HCT116 (cell line): ENCODE results near the gene NEURL1B. TPM values are rescaled to one million over a fixed set of nuclear protein-coding genes. Genes with fewer than 3 reads are reported as not detected.

Source experiments
- ATAC-seq: fragments of 200-7000 bp; cut with Tn5 transposase; 2 replicates; pipeline ENCODE4 v1.9.1; 2020; ENCODE audit warnings: mild to moderate bottlenecking, moderate library complexity
- BruUV-seq: library from RNA; stranded (reverse); fragments of 400-500 nt; replicated peaks from 2 replicates; lab custom pipeline; 2021; lab: Mats Ljungman, UMichigan
- CTCF ChIA-PET: fragments of 300-600 bp; sonication (Branson Sonifier 250); formaldehyde crosslinking; loops from one replicate; lab custom pipeline; 2021; ENCODE audit warnings: antibody characterized with exemption; lab: Charles Lee
- POLR2A ChIA-PET: fragments of 300-600, 350-600 bp; sonication (Branson Sonifier 250); formaldehyde crosslinking; loops from one replicate; lab custom pipeline; 2021; ENCODE audit warnings: antibody characterized with exemption; lab: Charles Lee
- RAD21 ChIA-PET, 2 experiments: fragments of 300-600 bp; sonication (Branson Sonifier 250); formaldehyde crosslinking; loops; one replicate each; lab custom pipeline; 2023; ENCODE audit warnings: low total read pairs in 2 of 2; ENCODE audit not compliant: uncharacterized antibody in 2 of 2, unreplicated experiment in 2 of 2, low non-redundant PET in 1 of 2; lab: Charles Lee
- DNase-seq: peaks from one replicate; pipeline ENCODE4 v3.0.0-alpha.2; 2010; ENCODE audit warnings: low read depth, low spot score
- H2AFZ ChIP-seq: fragments of 200-600 bp; shearing (Covaris generic), sonication (generic); 2 replicates; pipeline ENCODE4 v1.6.1; 2017; ENCODE audit warnings: low read depth, mixed run types, mixed read lengths, antibody characterized with exemption, low read length; ENCODE audit not compliant: poor library complexity, severe bottlenecking
- H3K27ac ChIP-seq: 2 replicates; pipeline ENCODE4 v1.5.1; 2012; ENCODE audit warnings: low read depth, low read length
- H3K27me3 ChIP-seq: fragments of 200-600 bp; sonication (generic); 2 replicates; pipeline ENCODE4 v1.6.1; 2016; ENCODE audit warnings: mixed run types, low read length, mixed read lengths; ENCODE audit not compliant: insufficient read depth
- H3K36me3 ChIP-seq, 2 experiments: fragments of 200-500 bp in 1 of 2; fragments of 200-600 bp in 1 of 2; sonication (Bioruptor generic) in 1 of 2; sonication (generic) in 1 of 2; 2 replicates each; pipeline versions ENCODE4 v1.5.1 to v1.6.1; 2014 to 2016; ENCODE audit warnings: low read length in 2 of 2, inconsistent platforms in 1 of 2, mixed read lengths in 1 of 2, mixed run types in 1 of 2; ENCODE audit not compliant: insufficient read depth in 2 of 2, control insufficient read depth in 1 of 2
- H3K4me1 ChIP-seq, 2 experiments: fragments of 200-600 bp in 1 of 2; sonication (generic) in 1 of 2; 2 replicates each; pipeline versions ENCODE4 v1.5.1 to v1.6.1; 2012 to 2017; ENCODE audit warnings: low read length in 2 of 2, inconsistent platforms in 1 of 2, mild to moderate bottlenecking in 1 of 2, mixed read lengths in 1 of 2, mixed run types in 1 of 2, moderate library complexity in 1 of 2; ENCODE audit not compliant: insufficient read depth in 2 of 2, control insufficient read depth in 1 of 2
- H3K4me2 ChIP-seq: fragments of 200-600 bp; sonication (generic); 2 replicates; pipeline ENCODE4 v1.6.1; 2017; ENCODE audit warnings: mixed run types, low read length, mixed read lengths
- H3K4me3 ChIP-seq, 2 experiments: fragments of 200-600 bp in 1 of 2; sonication (generic) in 1 of 2; replicated peaks in 1 of 2; 2 replicates each; pipeline ENCODE4 v1.5.1; 2011 to 2016; ENCODE audit warnings: low read length in 2 of 2, control low read depth in 1 of 2, low read depth in 1 of 2, mild to moderate bottlenecking in 1 of 2, mixed read lengths in 1 of 2, mixed run types in 1 of 2
- H3K79me2 ChIP-seq: fragments of 200-600 bp; sonication (generic); 2 replicates; pipeline ENCODE4 v1.6.1; 2017; ENCODE audit warnings: mild to moderate bottlenecking, mixed run types, low read length, moderate library complexity, mixed read lengths; ENCODE audit not compliant: insufficient read depth
- H3K9ac ChIP-seq: fragments of 200-600 bp; sonication (generic); 2 replicates; pipeline ENCODE4 v1.6.1; 2016; ENCODE audit warnings: low read length, mixed read lengths
- H3K9me2 ChIP-seq: fragments of 200-600 bp; sonication (generic), shearing (Covaris generic); 2 replicates; pipeline ENCODE4 v1.6.1; 2017; ENCODE audit warnings: mixed run types, mild to moderate bottlenecking, moderate library complexity; ENCODE audit not compliant: insufficient read depth
- H3K9me3 ChIP-seq, 2 experiments: fragments of 200-500 bp in 1 of 2; fragments of 200-600 bp in 1 of 2; sonication (Bioruptor generic) in 1 of 2; sonication (generic) in 1 of 2; 2 replicates each; pipeline ENCODE4 v1.6.1; 2014 to 2017; ENCODE audit warnings: low read length in 2 of 2, mixed read lengths in 2 of 2, inconsistent platforms in 1 of 2, low read depth in 1 of 2, mild to moderate bottlenecking in 1 of 2, mixed run types in 1 of 2, moderate library complexity in 1 of 2; ENCODE audit not compliant: control insufficient read depth in 1 of 2, insufficient read depth in 1 of 2
- H4K20me1 ChIP-seq: fragments of 200-600 bp; sonication (generic), shearing (Covaris generic); 2 replicates; pipeline ENCODE4 v1.6.1; 2017; ENCODE audit warnings: mixed run types, mild to moderate bottlenecking, moderate library complexity; ENCODE audit not compliant: insufficient read depth
- ATF3 ChIP-seq: IDR thresholded peaks from 2 replicates; pipeline ENCODE4 v1.6.1; 2012
- EGR1 ChIP-seq: IDR thresholded peaks from 2 replicates; pipeline ENCODE4 v1.6.1; 2012; ENCODE audit warnings: low read depth
- ELF1 ChIP-seq: IDR thresholded peaks from 2 replicates; pipeline ENCODE4 v1.6.1; 2012; ENCODE audit warnings: low read depth, borderline replicate concordance
- EZH2 ChIP-seq: fragments of 200-600 bp; sonication (generic); IDR thresholded peaks from 2 replicates; pipeline ENCODE4 v1.6.1; 2017; ENCODE audit warnings: antibody characterized with exemption, mixed run types
- JUND ChIP-seq: IDR thresholded peaks from 2 replicates; pipeline ENCODE4 v1.6.1; 2012
- RAD21 ChIP-seq: IDR thresholded peaks from 2 replicates; pipeline ENCODE4 v1.6.1; 2012; ENCODE audit warnings: low read depth, mild to moderate bottlenecking
- REST ChIP-seq: IDR thresholded peaks from 2 replicates; pipeline ENCODE4 v1.6.1; 2012; ENCODE audit warnings: low read depth
- SIN3A ChIP-seq: IDR thresholded peaks from 2 replicates; pipeline ENCODE4 v1.6.1; 2012; ENCODE audit warnings: low read depth
- SP1 ChIP-seq: IDR thresholded peaks from 2 replicates; pipeline ENCODE4 v1.6.1; 2012; ENCODE audit warnings: low read depth
- SRF ChIP-seq: IDR thresholded peaks from 2 replicates; pipeline ENCODE4 v1.6.1; 2012; ENCODE audit warnings: low read depth
- ZBTB33 ChIP-seq: IDR thresholded peaks from 2 replicates; pipeline ENCODE4 v1.6.1; 2011; ENCODE audit warnings: mild to moderate bottlenecking, low read length, moderate library complexity; ENCODE audit not compliant: insufficient replicate concordance; ENCODE audit errors: extremely low read depth
- ZFX ChIP-seq: fragments of 450-650 bp; IDR thresholded peaks from 2 replicates; pipeline ENCODE4 v1.6.1; 2017
- intact Hi-C: fragments of 100-400 bp; cut with micrococcal nuclease; formaldehyde crosslinking; loops from 2 replicates; pipeline ENCODE4 v1.10.0; 2022
- total RNA-seq: library from RNA; stranded (reverse); gene quantifications from one replicate; pipeline ENCODE4 v1.2.1, GENCODE V29; 2021; ENCODE audit not compliant: unreplicated experiment

NEURL1B gene
- total RNA-seq, 1 experiment from 2014 or later = 5.8 TPM

- Histone ChIP-seq H3K27me3 (no peaks in the 10 kb centered on the region), H3K9ac (no peak overlapping the region), H3K4me3 (no peak overlapping the region), H3K27ac (no peak overlapping the region), H3K4me2 (peak overlapping the region; percentile 96; the same call in 1 of the 2 replicates), H3K36me3 (no peaks in the 10 kb centered on the region), H2AFZ (no peak overlapping the region), H3K9me2 (no peaks in the 10 kb centered on the region), H3K9me3 (no peaks in the 10 kb centered on the region), H3K4me1 (peaks cover 9 to 23% of the 10 kb centered on the region in 2 experiments), H4K20me1 (no peaks in the 10 kb centered on the region), H3K79me2 (no peaks in the 10 kb centered on the region)
- RAD21 ChIA-PET = no interaction called here
- CTCF ChIA-PET = no interaction called here
- TF ChIP-seq ZFX (no peak), EGR1 (no peak), SP1 (no peak), SIN3A (no peak), ELF1 (no peak)
- DNase-seq (no peak), ATAC-seq (no peak)
- POLR2A ChIA-PET = no interaction called here
- BruUV-seq = TSS peak; percentile 34
- intact Hi-C loops = no loop called here
Observed at GRCh38 chr5:172642486-172642885, 1.4 kb downstream of the NEURL1B start.

- Histone ChIP-seq H3K27me3 (no peaks in the 10 kb centered on the region), H3K9me2 (no peaks in the 10 kb centered on the region), H2AFZ (no peak overlapping the region), H3K4me2 (peak overlapping the region; percentile 96; the same call in 1 of the 2 replicates), H4K20me1 (no peaks in the 10 kb centered on the region), H3K36me3 (no peaks in the 10 kb centered on the region), H3K9me3 (no peaks in the 10 kb centered on the region), H3K4me1 (peaks cover 9 to 23% of the 10 kb centered on the region in 2 experiments), H3K79me2 (no peaks in the 10 kb centered on the region), H3K9ac (no peak overlapping the region), H3K27ac (no peak overlapping the region), H3K4me3 (no peak overlapping the region)
- ChIA-PET RAD21 (no interaction called here), CTCF (no interaction called here), POLR2A (no interaction called here)
- ATAC-seq = no peak
- intact Hi-C loops = no loop called here
- TF ChIP-seq RAD21 = no peak
- TF ChIP-seq JUND = no peak
- TF ChIP-seq REST = no peak
- TF ChIP-seq ZBTB33 = no peak
- TF ChIP-seq EZH2 = no peak
- TF ChIP-seq SRF = no peak
- TF ChIP-seq ATF3 = no peak
- TF ChIP-seq EGR1 = no peak
- BruUV-seq = no TSS peak
- no peak for DNase-seq
Observed at GRCh38 chr5:172642926-172643871, 2.1 kb downstream of the NEURL1B start.
